Daoy (cell line): ENCODE results near the gene ATP5F1A. TPM values are rescaled to one million over a fixed set of nuclear protein-coding genes. Genes with fewer than 3 reads are reported as not detected.
A peak's percentile ranks its signal among the peaks of the same experiment; 100 is the strongest.

Experiments used
- DNase-seq: peaks from one replicate; pipeline ENCODE4 v3.0.0-alpha.2; 2015; ENCODE audit warnings: low read depth
- total RNA-seq: library from RNA; depleted of rRNA; stranded (reverse); fragments of >200 nt; shearing (Covaris generic); gene quantifications from 2 replicates; pipeline ENCODE4 v1.2.3, GENCODE V29; 2014

Gene ATP5F1A
- total RNA-seq, 1 experiment from 2014 or later = 627 TPM

DNA sequence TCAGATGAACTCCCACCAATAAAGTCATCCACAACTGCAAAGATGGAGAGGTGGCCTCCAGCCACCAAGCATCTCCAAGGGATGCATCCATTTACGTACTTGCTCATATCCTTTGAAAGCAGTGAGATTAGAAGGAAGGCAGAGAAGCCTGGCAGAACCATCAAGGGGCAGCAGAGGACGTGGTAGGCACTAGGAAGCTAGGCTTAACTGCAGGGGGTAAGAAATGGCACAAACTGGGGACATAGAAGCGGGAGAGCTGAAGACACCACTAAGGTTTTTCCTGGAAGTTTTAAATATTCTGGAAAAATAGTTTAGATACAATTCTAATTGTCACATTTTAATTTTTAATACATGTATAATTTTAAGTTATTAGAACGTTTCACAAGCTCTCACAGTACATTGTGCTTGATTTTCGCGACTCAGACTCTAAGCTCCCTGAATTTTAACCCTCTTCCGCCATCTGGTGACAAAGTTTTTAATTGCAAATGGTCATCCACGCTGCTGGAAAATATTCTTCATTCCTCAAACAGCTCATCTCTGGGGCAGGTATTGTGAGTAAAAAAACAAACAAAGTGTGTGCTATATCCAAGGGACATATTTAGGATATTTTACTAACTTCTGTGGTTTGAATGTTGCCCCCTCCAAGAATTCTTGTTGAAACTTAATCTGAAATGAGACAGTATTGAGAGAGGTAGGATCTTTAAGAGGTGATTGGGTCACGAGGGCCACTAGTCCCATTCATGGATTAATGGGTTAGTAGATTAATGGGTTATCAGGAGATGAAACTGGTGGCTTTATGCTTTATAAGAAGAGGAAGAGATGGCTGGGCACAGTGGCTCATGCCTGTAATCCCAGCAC lies 24.4 kb downstream of the ATP5F1A start:
- DNase-seq = peak; percentile 39

DNA sequence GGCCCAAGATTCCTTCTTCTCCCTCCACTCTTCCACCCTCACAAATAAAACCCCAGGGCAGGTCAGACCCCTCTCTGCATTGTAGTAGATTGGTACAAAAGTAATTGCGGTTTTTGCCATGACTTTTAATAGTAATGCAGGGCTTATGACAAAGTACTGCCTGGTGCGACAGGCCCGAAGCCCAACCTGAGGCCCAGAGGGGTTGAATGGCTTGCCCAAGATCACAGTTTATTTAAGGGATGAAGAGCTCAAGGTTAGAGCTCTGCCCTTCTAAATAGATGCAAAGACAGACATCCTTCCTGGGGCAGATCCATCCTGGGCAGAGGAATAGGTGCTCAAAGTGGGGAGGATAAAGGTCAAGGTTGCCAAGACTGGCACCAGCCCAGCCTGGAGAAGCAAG lies 25.1 kb downstream of the ATP5F1A start:
- DNase-seq = no peak

DNA sequence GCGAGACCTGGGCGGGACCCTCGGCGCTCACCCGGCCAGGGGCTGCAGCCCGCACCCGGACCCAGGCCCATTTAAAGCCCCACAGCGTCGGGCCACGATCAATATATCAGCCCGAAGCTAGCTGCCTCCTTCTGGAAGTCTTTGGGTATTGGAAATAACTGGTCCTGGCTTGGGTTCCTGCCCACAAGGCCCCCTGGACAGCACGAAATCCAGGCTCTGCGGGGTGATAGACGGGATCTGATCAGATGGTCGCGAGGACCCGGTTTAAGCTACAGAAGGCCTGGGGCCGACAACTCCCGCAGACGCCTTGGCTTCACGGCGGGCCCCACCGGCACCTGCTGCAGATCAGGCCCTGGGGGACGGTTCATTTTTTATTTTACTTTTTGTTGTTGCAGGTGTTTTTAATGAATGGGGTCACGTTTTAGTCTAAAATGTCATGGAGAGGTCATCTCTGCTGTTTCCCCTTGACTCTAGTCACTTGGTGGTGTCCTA lies 25.7 kb downstream of the ATP5F1A start:
- no peak for DNase-seq

DNA sequence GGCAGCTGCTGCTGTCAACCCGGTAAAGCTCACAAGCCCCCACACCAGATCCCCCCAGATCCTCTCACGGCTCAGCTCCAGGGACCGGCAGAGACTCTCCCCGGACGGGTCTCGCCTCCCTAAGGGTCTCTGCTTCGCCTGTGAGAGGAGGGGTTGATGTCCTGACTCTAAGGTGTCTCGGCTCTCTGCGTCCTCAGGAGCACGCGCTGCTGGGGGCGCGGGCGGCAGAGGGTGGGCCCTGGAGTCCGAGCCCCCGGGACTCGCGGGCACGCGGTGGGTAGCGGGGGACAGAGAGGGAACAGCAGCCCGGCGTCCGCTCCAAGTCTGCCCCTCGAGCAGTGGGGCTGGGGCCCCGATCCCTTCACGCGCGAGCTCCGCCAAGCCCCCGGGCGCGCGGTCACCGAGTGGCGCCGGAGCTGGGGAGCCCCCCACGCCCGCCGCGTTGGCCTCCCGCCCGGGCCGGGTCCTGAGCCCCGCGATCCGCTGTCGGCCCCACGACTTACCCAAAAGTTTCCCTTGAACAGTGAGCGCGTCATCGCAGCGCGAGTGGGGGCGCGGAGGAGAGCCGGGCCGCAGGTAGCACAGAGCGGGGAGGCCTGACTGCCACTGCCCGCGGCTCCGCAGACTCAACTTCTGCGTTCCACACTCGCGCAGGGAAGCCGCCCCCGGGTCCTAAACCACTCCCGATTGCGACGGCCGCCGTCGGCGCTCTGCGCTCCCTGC lies 26.3 kb downstream of the ATP5F1A start, which contains the start of gene PSTPIP2:
TSS of gene PSTPIP2 (minus strand) at position 608 of the 723 bp plus-strand sequence. CDS start at position 536, 72 bp downstream.
- DNase-seq = peak; percentile 39

DNA sequence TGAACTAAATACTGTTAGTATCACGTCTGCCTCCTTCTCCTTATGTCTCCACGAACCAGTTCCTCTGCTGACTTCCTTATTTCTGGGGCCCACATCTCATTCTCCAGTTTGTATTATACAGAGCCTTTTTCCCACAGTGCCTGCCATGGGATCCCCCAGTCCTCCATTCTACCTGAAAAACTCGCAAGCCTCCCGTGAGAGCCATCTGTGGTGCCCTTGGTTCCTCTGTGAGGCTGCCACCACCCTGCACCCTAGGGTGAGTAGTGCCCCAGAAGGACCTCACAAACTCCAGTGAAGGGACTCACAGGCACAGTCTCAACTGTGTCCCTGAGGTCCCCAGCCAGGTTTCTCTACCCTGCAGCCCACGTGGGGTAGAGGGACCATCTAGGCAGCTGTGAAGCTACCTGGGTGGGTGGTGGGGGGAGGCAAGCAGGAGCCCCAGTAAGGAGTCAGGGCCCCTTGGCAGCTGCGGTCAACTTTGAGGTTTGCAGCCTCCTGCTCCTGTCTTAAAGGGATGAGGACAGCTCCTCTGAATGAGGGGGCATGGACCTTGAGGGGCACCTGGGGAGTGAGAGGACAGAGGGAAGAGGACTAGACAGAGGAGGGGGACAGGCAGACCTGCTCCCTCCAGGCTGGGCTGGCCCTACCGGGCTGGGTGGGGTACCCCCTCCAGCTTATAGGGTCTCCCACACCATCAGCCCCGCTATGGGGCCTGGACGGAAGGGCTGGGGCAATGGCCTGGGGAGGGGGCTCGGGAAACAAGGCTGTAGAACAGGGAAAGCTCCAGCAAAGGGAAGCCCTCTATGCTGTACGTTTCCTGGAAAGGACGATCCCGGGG lies 27.1 kb downstream of the ATP5F1A start:
- no peak for DNase-seq

DNA sequence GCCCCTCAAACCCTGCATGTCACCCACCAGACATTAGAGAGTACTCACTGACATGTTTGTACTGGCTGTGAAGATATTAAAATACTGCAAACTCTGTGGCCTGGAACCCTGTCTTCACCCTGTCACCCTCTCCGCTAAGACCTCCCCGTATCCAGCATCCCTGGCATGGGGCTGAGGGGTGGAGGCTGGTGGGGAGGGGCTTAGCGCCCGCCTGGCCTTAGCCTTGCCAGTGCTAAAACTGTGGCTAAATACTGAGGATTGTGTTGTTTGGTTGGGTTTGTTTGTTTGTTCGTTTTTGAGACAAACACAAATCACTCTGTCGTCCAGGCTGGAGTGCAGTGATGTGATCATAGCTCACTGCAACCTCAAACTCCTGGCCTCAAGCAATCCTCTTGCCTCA lies 27.9 kb downstream of the ATP5F1A start:
- DNase-seq = no peak

DNA sequence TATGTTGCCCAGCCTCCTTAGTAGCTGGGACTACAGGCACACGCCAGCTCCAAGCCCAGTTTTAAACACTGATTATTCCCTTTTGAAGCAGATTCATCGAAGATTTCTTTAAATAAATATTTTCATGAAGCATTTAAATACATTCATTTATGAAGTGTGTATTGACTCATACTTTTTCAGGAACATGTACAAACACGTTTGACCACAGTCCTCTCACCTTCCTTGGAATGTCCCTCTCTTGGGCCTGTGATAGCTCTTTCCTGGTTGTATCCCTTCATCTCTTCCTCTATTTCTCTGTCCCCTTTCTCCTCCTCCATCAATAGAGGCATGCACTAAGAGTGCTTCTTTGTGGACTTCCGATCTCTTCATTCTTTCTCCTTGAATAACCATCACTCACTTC lies 28.6 kb downstream of the ATP5F1A start:
- no peak for DNase-seq

DNA sequence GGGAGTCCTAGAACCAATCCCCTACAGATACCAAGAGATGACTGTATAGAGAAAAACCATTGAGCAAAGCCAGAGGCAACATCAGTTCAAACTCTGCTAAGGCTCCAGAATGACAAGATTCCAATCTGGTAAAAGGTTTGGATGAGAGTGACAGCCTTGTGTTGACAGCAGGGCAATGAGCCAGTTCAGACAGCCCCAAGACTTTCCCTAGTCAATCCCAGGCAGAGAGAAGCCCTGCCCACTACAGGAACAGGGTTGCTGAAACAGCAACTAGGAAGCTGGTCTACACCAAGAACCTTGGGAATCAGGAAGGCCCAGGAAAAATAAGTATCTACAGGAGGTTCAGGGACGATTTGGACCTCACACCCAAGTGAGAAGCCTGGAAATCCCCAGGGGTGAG lies 29.3 kb downstream of the ATP5F1A start:
- no peak for DNase-seq

DNA sequence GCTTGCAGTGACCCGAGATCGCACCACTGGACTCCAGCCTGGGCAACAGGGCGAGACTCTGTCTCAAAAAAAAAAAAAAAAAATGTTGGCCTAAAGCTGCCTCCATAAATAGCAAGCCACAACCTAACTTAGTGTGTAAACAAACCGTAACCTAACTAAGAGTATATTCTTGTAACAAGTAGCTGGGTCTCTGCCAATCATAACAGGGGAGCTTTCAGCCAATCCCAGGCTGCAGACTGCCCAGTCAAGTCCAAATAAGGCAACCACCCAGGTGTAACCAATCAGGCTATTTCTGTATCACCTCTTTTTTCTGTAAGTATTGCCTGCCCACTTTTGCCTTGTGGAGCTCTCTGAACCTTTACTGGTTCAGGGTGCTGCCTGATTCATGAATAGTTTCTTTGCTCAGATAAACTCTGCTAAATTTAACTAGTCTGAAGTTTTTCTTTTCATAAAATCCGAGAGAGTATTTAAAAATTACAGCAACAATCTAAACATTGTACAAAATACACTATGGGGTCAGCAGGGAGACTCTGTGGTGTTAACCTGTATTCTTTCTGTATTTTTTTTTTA lies 30.6 kb downstream of the ATP5F1A start:
- DNase-seq = no peak

DNA sequence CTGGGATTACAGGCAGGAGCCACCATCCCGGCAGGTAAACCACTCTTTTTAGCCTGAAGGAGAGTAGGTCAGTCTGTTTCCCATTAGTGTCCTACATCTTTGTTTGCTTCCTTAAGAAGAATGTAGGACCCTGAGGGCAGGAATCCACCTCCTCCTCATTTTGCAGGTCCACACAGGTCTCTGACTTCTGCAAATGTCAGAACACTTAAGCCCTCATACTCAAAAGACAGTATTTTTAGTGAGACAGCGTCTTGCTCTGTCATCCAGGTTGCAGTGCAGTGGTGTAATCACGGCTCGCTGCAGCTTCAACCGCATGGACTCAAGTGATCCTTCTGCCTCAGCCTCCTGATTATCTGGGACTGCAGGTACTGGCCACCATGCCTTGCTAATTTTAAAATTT lies 35.3 kb downstream of the ATP5F1A start:
- DNase-seq = no peak

DNA sequence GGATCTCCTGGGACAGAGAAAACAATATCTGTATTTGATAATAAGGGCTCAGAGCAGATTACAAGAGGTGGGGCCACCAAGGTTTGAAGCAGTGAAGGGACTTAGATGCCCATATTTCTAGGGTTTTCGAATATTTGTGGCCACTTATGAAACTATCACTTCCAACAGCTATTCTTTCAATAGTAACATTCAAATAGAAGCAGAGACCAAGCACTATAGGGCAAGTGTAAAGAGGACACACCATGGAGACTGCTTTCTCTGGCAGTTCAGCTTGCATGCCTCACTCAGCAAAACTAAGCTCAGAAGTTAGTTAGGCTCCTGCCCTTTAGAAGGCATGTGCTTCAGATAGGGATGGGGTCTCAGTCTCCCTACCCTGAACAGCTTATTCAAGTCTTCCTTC lies 36.3 kb downstream of the ATP5F1A start:
- DNase-seq = no peak

DNA sequence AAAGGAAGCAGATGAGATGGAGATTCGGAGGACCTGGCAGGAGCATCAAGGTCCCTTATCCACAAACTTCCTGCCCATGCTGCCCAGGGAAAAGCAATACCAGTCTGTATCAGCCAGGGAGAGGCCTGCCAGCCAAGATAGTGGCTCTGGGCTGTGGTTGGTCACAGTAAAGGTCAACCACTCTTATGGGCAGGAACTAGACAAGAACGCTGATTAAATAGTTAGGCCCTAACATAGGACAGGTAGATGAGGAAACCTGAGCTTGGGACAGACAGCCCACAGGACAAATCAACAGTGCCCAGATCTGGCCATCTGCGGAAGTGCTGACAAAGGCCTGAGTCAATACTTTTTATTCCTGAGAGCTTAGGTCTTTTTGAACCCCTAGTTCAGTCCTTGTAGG lies 36.7 kb downstream of the ATP5F1A start:
- DNase-seq = no peak

DNA sequence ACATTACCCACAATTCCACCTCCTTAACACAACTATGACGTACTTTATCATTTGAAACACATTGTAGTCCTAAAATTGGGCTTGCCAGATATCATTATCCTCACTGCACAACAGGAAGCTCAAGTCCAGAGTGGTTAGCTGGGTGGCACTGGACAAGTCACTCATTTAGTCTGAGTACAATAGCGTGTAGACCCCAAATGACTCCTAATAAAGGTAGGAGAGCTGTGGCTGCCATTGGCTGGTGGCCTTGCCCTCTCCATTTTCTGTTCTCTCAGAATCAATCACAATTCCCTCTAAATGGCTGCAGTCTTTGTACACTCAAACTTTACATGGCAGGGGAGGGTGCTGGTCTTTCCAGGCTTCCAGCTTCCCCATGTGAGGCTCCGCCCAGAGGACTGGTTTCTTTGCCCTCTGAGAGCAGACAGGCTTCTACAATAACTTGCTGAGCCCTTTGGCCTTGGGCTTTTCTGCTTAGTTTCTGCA lies 37.7 kb downstream of the ATP5F1A start:
- DNase-seq = no peak

DNA sequence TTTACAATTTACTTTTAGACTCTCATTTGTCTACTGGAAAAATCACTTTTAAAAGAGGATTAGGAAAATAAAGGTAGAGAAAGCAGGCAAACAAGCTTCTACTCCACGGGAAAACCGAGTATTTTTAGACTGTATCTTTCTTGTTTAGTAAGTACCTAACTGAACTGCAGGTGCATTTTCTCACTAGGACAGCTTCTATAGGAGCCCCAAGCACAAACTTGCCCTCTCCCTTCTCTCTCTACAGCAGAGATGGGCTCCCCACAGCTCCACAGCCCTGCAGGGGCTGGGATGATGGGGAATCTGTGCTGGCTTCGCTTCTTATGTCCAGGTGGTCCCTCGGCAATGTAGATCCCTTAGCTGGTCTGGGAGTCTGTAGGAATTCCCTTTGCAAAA lies 42.3 kb downstream of the ATP5F1A start:
- DNase-seq = no peak

DNA sequence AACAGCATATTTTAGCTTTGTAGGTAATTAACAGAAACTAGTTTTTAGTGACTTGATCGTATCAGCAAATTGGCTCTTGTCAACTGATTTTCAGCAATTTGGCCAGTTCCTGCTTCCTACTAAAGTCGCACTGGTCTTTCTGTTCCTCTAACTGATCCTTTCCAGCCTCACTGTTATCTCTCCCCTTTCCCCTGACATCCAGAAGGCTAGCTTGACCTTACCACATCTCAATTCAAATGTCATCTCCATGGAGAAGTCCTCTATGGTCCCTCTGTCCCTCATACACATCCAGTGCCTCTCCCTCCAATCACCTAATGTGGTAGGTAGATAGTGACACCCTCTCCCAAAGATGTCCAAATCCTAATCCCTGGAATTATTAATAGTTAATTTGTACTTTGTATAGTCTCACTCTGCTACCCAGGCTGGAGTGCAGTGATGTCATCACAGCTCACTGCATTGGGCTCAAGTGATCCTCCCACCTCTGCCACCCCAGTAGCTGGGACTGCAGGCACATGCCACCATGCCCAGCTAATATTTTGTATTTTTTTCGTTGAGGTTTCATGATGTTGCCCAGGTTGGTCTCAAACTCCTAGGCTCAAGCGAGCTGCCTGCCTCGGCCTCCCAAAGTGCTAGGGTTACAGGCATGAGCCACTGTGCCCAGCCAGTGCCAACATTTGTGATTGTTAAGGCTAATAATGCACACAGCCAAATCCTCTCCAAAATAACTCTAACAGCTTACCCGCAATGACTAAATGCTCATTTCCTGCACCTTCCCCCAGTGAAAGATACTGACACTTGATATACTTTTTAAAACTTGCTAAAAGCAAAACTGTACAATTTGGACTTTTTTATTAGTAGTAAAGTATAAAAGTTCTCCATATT lies 42.9 kb downstream of the ATP5F1A start:
- DNase-seq = no peak

DNA sequence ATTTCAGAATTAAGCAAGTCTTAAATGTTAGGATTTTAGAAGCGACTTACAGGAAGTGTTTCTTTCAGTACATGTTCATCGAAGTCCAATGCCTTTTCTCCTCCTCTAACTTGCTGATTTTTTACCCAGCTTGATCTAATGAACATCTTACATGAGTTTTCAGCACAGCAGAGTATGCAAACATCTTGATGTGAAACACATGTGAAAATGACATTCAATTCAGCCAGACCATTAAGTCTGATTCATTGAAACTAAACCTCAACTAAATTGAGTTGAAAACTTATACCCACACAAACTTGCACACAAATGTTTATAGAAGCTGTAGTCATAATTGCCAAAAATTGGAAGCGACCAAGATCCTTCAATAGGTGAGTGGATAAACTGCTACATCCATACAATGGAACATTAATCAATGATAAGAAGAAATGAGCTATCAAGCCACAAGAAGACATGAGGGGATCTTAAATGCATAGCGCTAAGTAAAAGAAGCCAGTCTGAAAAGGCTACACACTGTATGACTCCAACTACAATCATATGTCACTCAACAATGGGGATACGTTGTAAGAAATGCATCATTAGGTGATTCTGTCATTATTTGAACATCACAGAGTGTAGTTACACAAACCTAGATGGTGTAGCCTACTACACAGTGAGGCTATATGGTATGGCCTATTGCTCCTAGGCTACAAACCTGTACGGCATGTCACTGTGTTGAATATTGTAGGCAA lies 44.6 kb downstream of the ATP5F1A start:
- no peak for DNase-seq

DNA sequence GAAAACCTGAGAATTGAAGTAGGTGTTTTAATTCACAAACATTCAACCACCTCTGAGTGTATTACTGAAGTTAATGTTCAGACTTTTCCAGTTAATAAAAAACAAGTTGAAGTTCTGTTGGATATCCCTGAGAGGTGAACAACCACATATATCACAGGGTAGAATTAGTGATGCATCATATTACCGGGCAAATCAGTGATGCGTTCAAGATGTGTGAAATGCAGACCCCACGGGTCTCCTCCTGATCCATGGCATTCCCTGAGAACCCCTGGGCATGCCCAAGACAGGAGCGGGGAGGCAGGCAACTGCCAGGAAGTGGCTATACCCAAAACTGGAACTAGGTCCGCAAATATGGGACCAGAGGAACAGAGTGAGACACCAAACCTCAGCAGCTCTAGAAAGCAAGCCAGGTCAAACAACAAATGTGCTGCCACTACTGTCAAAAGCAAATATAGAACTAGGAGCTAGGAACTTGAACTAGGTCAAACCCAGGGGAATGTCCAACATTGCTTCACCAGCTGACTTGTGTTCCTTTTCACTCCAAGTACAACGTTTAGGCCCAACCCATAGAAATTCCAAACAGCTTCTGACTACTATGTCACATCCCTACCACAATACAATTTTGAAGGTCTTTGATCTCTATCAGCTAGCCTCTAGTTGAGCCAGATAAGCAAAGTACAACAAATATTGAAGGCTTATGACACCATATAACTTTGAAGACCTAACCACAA lies 46.2 kb downstream of the ATP5F1A start:
- no peak for DNase-seq

DNA sequence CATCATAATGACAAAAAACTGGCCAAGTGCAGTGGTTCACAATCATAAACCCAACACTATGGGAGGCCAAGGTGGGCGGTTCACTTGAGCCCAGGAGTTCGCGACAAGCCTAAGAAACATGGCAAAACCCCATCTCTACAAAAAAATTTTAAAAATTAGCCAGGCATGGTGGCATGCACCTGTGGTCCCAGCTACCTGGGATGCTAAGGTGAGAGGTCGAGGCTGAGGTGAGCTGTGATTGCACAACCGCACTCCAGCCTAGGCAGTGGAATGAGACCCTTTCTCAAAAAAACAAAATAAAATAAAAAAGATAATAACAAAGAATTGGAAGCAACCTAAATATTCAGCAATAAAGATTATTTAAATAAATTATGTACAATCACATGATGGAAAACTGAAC lies 47.8 kb downstream of the ATP5F1A start:
- no peak for DNase-seq

DNA sequence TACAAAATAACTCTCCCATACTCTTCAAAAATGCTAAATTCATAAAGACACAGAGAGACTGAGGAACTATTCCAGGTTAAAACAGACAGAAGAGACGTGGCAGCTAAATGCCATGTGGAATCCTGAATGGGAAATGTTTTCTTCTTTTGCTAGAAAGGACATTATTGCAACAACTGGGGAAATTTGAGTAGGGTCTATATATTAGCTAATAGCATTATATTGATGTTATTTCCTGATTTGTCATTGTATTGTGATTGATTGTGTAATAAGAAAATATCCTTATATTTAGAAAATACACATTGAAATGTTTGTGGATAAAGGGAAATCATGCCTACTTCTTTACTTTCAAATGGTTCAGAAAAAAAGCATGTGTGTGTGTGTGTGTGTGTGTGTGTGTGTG lies 49.5 kb downstream of the ATP5F1A start:
- no peak for DNase-seq
